CD14-positive monocyte (primary cell): ENCODE measurements around the gene GGA1. TPM values are rescaled to one million over a fixed set of nuclear protein-coding genes. Genes with fewer than 3 reads are reported as not detected.

Experiments
- DNase-seq, 3 donors: peaks; one replicate each; pipeline ENCODE4 v3.0.0-alpha.2; 2011 to 2022
- H2AFZ ChIP-seq: 2 replicates; pipeline ENCODE4 v1.6.0; 2012; ENCODE audit warnings: mild to moderate bottlenecking, low read depth, low read length, inconsistent platforms; ENCODE audit not compliant: insufficient read depth, poor library complexity, severe bottlenecking
- H3K27ac ChIP-seq, 2 donors: 1 replicate in 1 of 2; 2 replicates in 1 of 2; pipeline ENCODE4 v1.5.1; 2012 to 2013; ENCODE audit warnings: low read length in 2 of 2, control low read depth in 1 of 2, inconsistent platforms in 1 of 2, low read depth in 1 of 2, mild to moderate bottlenecking in 1 of 2
- H3K27me3 ChIP-seq, 2 donors: one replicate each; pipeline versions ENCODE4 v1.6.0 to v1.6.1; 2011 to 2013; ENCODE audit warnings: low read length in 2 of 2; ENCODE audit not compliant: control insufficient read depth in 2 of 2, insufficient read depth in 2 of 2
- H3K36me3 ChIP-seq, 2 donors: replicated peaks in 1 of 2; 1 replicate in 1 of 2; 2 replicates in 1 of 2; pipeline versions ENCODE4 v1.5.1 to v1.6.1; 2012 to 2013; ENCODE audit warnings: low read length in 2 of 2, control low read depth in 1 of 2, inconsistent platforms in 1 of 2, mild to moderate bottlenecking in 1 of 2; ENCODE audit not compliant: insufficient read depth in 2 of 2, control insufficient read depth in 1 of 2
- H3K4me1 ChIP-seq, 2 donors: 1 replicate in 1 of 2; 2 replicates in 1 of 2; pipeline versions ENCODE4 v1.5.1 to v1.6.1; 2012 to 2013; ENCODE audit warnings: low read length in 2 of 2, control low read depth in 1 of 2, inconsistent platforms in 1 of 2, mild to moderate bottlenecking in 1 of 2, moderate library complexity in 1 of 2; ENCODE audit not compliant: insufficient read depth in 2 of 2, control insufficient read depth in 1 of 2
- H3K4me2 ChIP-seq: replicated peaks from 2 replicates; pipeline ENCODE3; 2012; ENCODE audit warnings: low read length, moderate library complexity, mild to moderate bottlenecking; ENCODE audit not compliant: poor library complexity, severe bottlenecking; ENCODE audit errors: extremely low read depth
- H3K4me3 ChIP-seq, 3 experiments: fragments of 200-600 bp in 1 of 3; sonication (generic) in 1 of 3; replicated peaks in 1 of 3; 1 replicate in 2 of 3; 2 replicates in 1 of 3; pipeline ENCODE4 v1.5.1; 2011 to 2013; ENCODE audit warnings: low read length in 3 of 3, mild to moderate bottlenecking in 3 of 3, control low read depth in 2 of 3, low read depth in 2 of 3, inconsistent platforms in 1 of 3, moderate library complexity in 1 of 3
- H3K79me2 ChIP-seq: 2 replicates; pipeline ENCODE4 v1.6.0; 2012; ENCODE audit warnings: mild to moderate bottlenecking, control low read depth, inconsistent platforms, low read length, moderate library complexity; ENCODE audit not compliant: insufficient read depth
- H3K9ac ChIP-seq: 2 replicates; pipeline ENCODE4 v1.6.0; 2017; ENCODE audit warnings: low read length, mild to moderate bottlenecking; ENCODE audit not compliant: insufficient read depth, poor library complexity, severe bottlenecking
- H3K9me3 ChIP-seq, 2 donors: replicated peaks in 1 of 2; 1 replicate in 1 of 2; 2 replicates in 1 of 2; pipeline versions ENCODE4 v1.5.1 to v1.6.1; 2012 to 2013; ENCODE audit warnings: low read length in 2 of 2, control low read depth in 1 of 2; ENCODE audit not compliant: control insufficient read depth in 1 of 2, insufficient read depth in 1 of 2
- H4K20me1 ChIP-seq: 2 replicates; pipeline ENCODE4 v1.6.0; 2012; ENCODE audit warnings: mild to moderate bottlenecking, low read length, control low read depth, moderate library complexity; ENCODE audit not compliant: insufficient read depth
- H3K27ac Mint-ChIP-seq, 7 donors: one replicate each; pipeline ENCODE4 v1.8.0; 2020; ENCODE audit warnings: mild to moderate bottlenecking in 7 of 7, mixed read lengths in 7 of 7, moderate library complexity in 6 of 7, inconsistent platforms in 2 of 7
- H3K27me3 Mint-ChIP-seq, 3 donors: one replicate each; pipeline ENCODE4 v1.8.0; 2021 to 2022; ENCODE audit warnings: low read depth in 3 of 3, mild to moderate bottlenecking in 3 of 3, mixed read lengths in 3 of 3, moderate library complexity in 3 of 3, inconsistent platforms in 1 of 3
- H3K36me3 Mint-ChIP-seq, 2 donors: one replicate each; pipeline ENCODE4 v1.8.0; 2020; ENCODE audit warnings: mixed read lengths in 2 of 2, inconsistent platforms in 1 of 2, mild to moderate bottlenecking in 1 of 2
- H3K4me1 Mint-ChIP-seq: one replicate; pipeline ENCODE4 v1.8.0; 2020; ENCODE audit warnings: mild to moderate bottlenecking, mixed read lengths
- H3K4me3 Mint-ChIP-seq, 2 donors: one replicate each; pipeline ENCODE4 v1.8.0; 2020; ENCODE audit warnings: mild to moderate bottlenecking in 2 of 2, mixed read lengths in 2 of 2, moderate library complexity in 1 of 2
- H3K9me3 Mint-ChIP-seq, 7 donors: one replicate each; pipeline ENCODE4 v1.8.0; 2020 to 2022; ENCODE audit warnings: mixed read lengths in 7 of 7, mild to moderate bottlenecking in 6 of 7, moderate library complexity in 6 of 7, inconsistent platforms in 2 of 7
- WGBS: methylation state at CpG from one replicate; pipeline ENCODE4 v1.1.5; 2013; ENCODE audit warnings: missing lambda C conversion rate; ENCODE audit not compliant: insufficient coverage; 5-methylcytosine and 5-hydroxymethylcytosine counted together
- intact Hi-C, 2 donors: fragments of 100-400 bp; cut with micrococcal nuclease; formaldehyde crosslinking; loops; one replicate each; pipeline versions ENCODE4 v1.15.0 to v1.15.1; 2023
- polyA plus RNA-seq, 3 donors: library from polyadenylated mRNA; depleted of rRNA in 1 of 3; unstranded in 2 of 3; stranded (reverse) in 1 of 3; fragments of 300-500 nt in 2 of 3; fragments of >200 nt in 1 of 3; fragmentation: Illumina TruSeq in 2 of 3; gene quantifications; 1 replicate in 2 of 3; 2 replicates in 1 of 3; pipeline ENCODE4 v1.2.3, GENCODE V29; 2012 to 2021
- TF ChIP-seq, protein P1 (sequence below): fragments of 200-600 bp; IDR thresholded peaks from one replicate; pipeline ENCODE4 v1.8.0; 2022; ENCODE audit warnings: antibody characterized with exemption, mild to moderate bottlenecking

The GGA1 gene
- polyA plus RNA-seq, 3 donors = 19.8 to 91.0 (median 24.8) TPM

DNA sequence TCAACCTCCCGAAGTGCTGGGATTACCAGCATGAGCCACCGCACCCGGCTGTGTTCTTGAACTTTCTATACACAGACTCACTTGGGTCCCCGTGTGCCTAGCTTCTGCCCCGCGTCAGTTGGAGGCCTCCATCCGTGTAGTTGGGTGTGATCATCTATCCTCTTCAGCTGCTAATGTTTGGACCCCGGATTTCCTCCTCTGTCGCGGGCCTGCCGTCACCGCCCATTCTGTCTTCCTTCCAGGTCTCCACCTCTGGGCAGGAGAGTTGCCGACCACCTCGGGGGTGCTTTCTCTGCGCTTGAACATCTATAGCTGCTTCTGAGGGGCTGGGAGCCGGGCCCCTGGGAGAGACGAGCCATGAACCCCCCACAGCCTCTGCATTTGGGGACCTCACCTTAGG is 42.8 kb upstream of the GGA1 start:
- H3K4me1 Mint-ChIP-seq = peaks cover 63% of the 10 kb centered on the region
- peaks cover 48 to 67% of the 10 kb centered on the region in 2 donors for H3K36me3 Mint-ChIP-seq
- peaks cover 25 to 36% of the 10 kb centered on the region in 2 donors for H3K36me3 ChIP-seq
- peaks cover 6% of the 10 kb centered on the region for H3K79me2 ChIP-seq
- H3K4me3 Mint-ChIP-seq = peak overlapping the region; percentile 54 to 75
- no peak overlapping the region for H3K27ac ChIP-seq
- H3K4me2 ChIP-seq = peak overlapping the region; percentile 42
- no peak for DNase-seq
- peaks cover 0 to 10% (median 0%) of the 10 kb centered on the region in 7 donors for H3K9me3 Mint-ChIP-seq
- peaks cover 89% of the 10 kb centered on the region for H4K20me1 ChIP-seq
- no peaks in the 10 kb centered on the region for H3K9me3 ChIP-seq
- peaks cover 0 to 19% of the 10 kb centered on the region in 2 donors for H3K27me3 ChIP-seq
- no peak overlapping the region for H3K9ac ChIP-seq
- H2AFZ ChIP-seq = peak overlapping the region; percentile 52
- TF ChIP-seq, protein P1, sequence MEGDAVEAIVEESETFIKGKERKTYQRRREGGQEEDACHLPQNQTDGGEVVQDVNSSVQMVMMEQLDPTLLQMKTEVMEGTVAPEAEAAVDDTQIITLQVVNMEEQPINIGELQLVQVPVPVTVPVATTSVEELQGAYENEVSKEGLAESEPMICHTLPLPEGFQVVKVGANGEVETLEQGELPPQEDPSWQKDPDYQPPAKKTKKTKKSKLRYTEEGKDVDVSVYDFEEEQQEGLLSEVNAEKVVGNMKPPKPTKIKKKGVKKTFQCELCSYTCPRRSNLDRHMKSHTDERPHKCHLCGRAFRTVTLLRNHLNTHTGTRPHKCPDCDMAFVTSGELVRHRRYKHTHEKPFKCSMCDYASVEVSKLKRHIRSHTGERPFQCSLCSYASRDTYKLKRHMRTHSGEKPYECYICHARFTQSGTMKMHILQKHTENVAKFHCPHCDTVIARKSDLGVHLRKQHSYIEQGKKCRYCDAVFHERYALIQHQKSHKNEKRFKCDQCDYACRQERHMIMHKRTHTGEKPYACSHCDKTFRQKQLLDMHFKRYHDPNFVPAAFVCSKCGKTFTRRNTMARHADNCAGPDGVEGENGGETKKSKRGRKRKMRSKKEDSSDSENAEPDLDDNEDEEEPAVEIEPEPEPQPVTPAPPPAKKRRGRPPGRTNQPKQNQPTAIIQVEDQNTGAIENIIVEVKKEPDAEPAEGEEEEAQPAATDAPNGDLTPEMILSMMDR = no peak
- H3K4me3 ChIP-seq = peak overlapping the region in 1 of 3 experiments; percentile 30
- peak overlapping the region in 3 of 7 donors; percentile 38 to 78 (median 66) for H3K27ac Mint-ChIP-seq
- intact Hi-C loops = loop anchor here (2.0 kb wide), 3 partner anchors 21 to 27 kb away; no protein-coding TSS in a partner anchor
- 31% methylated on average over 12 of the region's 17 CpGs for WGBS
- peaks cover 29 to 42% (median 39%) of the 10 kb centered on the region in 3 donors for H3K27me3 Mint-ChIP-seq
- peaks cover 53 to 83% of the 10 kb centered on the region in 2 donors for H3K4me1 ChIP-seq

DNA sequence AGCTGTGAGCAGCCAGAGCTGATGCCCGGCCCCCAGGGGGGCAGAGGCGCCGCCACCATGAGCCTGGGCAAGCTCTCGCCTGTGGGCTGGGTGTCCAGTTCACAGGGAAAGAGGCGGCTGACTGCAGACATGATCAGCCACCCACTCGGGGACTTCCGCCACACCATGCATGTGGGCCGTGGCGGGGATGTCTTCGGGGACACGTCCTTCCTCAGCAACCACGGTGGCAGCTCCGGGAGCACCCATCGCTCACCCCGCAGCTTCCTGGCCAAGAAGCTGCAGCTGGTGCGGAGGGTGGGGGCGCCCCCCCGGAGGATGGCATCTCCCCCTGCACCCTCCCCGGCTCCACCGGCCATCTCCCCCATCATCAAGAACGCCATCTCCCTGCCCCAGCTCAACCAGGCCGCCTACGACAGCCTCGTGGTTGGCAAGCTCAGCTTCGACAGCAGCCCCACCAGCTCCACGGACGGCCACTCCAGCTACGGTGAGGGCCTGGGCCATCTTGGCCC is 42.3 kb upstream of the GGA1 start:
- Histone ChIP-seq H3K27ac (peak overlapping the region in 1 of 2 donors; percentile 25), H3K9me3 (no peaks in the 10 kb centered on the region), H4K20me1 (peaks cover 94% of the 10 kb centered on the region), H3K4me2 (peak overlapping the region; percentile 42), H2AFZ (peak overlapping the region; percentile 52), H3K4me1 (peaks cover 47 to 83% of the 10 kb centered on the region in 2 donors), H3K36me3 (peaks cover 30 to 41% of the 10 kb centered on the region in 2 donors), H3K27me3 (peaks cover 0 to 14% of the 10 kb centered on the region in 2 donors), H3K79me2 (peaks cover 7% of the 10 kb centered on the region), H3K4me3 (peak overlapping the region in 1 of 3 experiments; percentile 30), H3K9ac (peak overlapping the region; percentile 34)
- Mint-ChIP-seq H3K4me1 (peaks cover 60% of the 10 kb centered on the region), H3K36me3 (peaks cover 52 to 71% of the 10 kb centered on the region in 2 donors), H3K4me3 (peak overlapping the region; percentile 54 to 64), H3K27me3 (peaks cover 23 to 36% (median 34%) of the 10 kb centered on the region in 3 donors), H3K27ac (peak overlapping the region in 5 of 7 donors; percentile 38 to 79 (median 48)), H3K9me3 (peaks cover 0 to 10% (median 0%) of the 10 kb centered on the region in 7 donors)
- DNase-seq = peak; percentile 49 to 74 (median 50)
- TF ChIP-seq, protein P1 = no peak
- 2% methylated on average over 28 of the region's 28 CpGs for WGBS
- intact Hi-C loops = loop anchor here (2.0 kb wide), 3 partner anchors 22 to 28 kb away; no protein-coding TSS in a partner anchor
